ENCODE results near the gene CEMIP.

Gene CEMIP

DNA sequence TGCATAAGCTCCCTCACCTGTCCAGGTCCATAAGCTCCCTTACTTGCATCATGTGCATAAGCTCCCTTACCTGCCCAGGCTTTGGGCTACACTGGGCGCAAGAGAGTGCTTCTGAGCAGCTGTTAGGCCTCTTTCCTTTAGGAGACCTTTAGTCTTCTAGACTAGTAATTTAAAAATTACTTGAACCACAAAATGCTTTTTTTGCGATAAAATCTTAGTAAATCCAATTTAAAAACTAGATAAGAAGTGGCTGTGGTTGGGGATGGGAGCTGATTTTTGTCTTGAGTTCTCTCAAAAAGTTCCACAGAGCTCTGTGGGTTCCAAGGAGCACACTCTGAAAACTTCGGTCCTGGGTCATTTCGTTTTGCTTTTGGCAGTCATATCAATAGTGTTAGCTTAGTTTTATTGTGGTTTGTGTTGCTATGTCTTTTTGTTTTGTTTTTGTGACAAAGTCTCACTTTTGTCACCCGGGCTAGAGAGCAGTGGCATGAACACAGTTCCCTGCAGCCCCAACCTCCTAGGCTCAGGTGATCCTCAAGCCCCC is 6.7 kb downstream of the CEMIP start:
- DNase-seq, result no peak

DNA sequence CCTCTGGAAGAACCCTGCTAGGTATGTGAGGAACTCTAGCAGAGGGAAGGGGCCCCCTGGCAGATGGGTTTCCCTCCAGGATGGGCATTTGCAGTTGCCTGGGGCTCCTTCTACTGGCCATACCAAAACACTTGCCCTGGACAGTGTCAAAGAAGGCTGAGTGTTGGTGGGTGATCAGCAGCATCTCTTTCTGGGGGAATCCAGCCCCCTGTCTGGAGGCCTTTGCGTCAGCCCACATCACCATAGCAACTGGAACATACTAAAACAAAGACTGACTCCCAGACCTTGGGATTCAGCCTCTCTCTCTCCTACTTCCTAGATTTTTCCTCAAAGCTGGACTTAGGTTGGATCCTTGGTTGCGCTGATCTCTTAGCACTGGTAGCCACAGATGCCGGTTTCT is 8.1 kb downstream of the CEMIP start:
- no peak for DNase-seq

DNA sequence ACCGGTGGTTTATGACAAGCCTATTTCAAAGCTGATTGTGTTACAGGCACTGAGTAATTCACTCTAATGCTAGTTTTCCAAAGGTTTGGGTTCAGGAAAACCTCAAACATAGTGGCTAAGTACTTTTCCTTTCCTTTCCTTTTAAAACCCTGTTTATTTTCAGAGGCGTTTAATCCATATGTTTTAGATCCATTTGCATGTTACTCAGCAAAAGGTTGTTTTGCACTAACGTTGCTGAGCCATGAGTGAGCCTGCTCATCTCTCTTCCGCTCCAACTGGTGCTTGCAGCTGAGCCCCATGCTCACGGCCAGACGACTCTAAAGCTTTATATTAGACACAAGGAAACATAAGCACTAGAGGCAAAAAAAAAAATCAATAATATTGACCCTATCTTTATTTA is 9.4 kb downstream of the CEMIP start:
- DNase-seq, result no peak

DNA sequence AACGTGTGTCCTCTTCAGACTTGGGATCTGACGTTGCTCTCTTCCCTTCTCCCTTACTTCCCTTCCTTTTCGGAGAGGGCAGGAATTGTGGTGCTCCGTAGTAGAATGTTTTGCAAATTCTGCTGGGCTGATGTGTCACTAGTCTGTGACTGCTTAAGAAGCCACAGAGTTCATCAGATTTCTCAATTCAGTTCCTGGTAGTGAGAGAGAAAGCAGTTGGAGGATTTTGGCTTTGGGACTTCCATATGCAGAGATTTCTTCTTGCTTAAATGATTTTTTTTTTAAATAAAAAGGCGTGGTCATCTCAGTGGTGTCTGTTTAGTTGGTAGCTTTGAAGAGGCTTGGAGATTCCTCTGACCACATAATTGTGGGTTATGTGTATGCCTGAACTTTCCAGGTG is 10.1 kb downstream of the CEMIP start:
- no peak for DNase-seq

DNA sequence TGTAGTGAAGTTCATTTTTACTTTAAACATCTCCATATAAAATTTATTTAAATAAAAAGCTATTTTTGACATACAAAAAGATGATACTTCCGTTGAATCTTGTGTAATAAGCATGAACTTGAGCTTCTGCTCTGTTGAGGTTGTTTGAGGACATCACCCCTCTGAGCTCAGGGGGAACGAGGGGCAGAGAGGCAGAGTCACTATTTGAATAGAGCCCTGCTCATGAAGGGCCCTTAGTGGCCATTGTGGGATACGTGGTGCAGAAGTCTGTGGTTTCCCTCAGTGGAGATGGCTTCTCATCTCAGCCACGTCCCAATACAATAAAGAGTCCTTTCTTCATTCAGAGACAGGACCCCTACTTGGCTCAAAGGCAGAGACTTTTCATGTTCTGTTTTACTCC is 10.6 kb downstream of the CEMIP start:
- DNase-seq, result no peak

DNA sequence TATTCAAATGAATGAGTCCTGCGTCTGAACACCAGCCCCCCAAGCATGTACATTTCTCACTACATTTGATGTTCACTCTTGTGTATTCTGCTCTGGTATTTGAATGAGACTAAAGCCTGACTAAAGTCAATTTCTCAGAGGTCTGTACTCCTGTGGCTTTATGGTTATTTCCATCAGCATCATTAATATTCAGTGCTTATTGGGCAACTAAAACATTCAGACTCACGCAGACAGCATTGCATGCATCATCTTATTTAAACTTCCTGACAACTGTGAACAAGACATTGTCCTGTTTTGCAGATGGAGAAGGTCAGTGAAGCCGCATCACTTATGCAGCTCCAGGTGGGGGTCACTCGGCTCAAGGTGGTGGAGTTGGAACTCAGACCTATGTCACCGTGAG is 11.1 kb downstream of the CEMIP start:
- no peak for DNase-seq

DNA sequence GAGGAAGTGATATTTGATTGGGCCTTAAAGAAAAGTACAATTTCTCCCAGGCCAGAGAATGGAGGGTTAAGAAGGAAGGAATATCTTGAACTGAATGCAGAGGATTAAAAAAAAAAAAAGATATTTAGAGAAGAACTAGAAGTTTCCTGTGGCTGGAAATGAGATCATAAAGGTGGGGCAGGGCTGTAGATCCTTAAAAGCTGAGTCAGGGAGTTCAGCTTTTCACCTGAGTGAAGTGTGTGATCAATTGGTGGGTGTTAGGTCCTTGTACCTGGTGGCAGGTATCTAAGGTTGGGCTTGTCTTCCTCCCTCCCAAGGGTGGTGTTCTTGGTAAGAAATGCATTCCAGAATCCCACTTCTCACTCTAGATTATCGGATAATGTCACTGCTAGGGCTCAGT is 11.8 kb downstream of the CEMIP start:
- no peak for DNase-seq

DNA sequence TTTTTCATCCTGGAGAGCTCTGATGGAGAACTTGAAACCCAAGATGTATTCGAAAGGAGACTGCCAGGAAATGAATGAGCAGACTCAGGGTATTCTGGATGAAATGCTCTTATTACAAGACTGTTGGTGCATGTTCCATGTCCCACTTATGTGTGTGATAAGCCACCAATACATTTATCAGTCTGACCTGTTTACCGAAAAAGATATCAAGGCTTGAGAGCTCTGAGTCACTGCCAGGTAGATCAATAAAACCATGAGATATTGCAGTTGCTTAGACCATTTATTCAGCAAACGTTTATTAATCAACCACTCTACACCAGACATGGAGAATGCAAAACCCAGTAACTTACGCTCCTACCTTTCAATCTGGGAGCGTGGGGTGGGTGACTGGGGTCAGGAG is 17.2 kb downstream of the CEMIP start:
- DNase-seq, result no peak

GRCh38 chr15:80798911-80799310 is 19.7 kb downstream of the CEMIP start:
- DNase-seq, result no peak

GRCh38 chr15:80800067-80800466 is 20.9 kb downstream of the CEMIP start:
- DNase-seq, result no peak

DNA sequence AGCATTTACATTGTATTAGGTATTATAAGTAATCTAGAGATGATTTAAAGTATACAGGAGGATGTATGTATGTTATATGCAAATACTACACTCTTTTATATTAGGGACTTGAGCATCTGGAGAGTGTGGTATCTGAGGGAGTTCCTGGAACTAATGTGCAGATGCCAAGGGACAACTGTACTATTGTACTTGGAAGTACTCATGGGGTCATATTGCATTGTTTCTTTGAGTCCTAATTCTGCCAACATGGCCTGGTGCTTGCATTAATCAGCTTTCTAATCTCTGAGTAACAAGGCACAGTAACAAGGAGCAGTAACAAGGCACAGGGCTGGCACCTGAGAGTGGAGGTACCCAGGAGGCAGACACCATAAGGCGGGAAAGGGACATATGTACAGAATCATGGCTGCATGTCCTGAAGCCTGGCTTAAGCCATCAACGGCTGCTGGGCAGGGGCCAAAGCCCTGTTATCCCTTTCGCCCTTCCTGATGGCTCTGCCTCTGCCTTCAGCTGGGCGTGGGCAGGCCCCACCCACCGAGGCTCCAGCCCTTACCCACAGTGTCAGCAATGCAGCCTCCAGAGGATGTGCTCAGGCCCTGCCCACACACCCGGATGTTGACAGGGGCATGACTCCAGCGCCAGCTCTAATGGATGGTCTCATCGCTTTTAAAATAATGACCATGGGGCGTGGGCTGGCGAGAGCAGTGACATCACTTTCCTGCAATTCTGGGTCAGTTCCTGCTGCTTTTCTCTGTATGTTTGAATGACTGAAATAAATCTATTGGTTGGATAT is 22.9 kb downstream of the CEMIP start:
- no peak for DNase-seq

DNA sequence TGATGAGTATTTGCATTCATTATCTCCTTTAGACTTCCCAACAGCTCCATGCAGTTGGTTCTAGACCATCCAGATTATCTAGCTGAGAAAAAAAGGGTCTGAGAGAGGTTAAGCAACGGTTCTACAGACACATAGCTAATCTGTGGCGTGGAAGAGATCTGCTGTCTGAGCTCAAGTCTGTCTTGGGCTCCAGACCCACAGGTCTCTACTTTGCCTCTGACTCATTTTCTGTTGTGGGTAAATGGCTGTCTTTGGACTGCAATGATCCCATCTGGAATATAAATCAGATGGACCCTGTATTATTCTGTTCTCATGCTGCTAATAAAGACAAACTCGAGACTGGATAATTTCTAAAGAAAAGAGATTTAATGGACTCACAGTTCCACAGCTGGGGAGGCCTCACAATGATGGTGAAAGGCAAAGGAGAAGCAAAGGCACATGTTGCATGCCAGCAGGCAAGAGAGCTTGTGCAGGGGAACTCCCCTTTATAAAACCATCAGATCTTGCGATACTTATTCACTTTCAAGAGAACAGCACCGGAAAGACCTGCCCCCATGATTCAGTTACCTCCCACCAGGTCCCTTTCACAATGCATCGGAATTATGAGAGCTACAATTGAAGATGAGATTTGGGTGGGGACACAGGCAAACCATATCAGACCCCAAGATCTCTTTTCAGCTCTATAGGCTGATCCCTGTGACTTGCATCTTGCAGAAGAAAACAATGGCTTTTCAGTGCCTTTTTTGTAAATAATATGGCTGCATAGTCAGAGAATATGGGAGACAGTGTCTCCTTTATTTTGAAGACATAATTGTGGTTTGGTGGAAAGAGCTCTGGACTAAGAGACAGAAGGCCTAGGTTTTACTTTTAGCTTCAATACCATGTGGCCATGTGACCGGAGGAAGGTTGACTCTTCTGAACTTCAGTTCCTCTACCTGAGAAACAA is 24.7 kb downstream of the CEMIP start:
- peak; percentile 77 for DNase-seq

DNA sequence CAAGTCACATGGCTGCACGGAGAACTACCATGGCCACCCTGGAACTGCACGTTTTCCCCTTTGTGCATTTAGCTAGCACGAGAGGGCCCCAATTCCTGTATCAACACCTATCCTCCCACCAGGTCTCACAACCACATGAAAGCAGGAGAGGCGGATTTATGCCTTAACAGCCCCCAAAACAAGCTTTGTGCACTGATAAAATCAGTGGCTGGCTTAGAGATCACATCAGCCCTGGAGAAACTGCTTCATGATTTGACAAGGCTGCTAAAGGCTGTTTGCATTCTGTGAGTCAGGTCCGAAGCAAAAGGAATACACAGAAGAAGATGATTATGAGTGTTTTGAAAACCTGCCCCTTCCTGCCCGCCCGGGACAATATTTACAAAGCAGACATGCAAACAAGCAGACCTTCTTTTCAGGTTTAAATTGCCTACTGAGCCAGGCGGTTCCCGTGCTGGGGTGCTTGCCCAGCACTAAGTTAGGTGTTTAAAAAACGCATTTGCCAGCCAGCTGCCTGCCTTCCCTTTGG is 25.9 kb downstream of the CEMIP start:
- peak; percentile 67 for DNase-seq

DNA sequence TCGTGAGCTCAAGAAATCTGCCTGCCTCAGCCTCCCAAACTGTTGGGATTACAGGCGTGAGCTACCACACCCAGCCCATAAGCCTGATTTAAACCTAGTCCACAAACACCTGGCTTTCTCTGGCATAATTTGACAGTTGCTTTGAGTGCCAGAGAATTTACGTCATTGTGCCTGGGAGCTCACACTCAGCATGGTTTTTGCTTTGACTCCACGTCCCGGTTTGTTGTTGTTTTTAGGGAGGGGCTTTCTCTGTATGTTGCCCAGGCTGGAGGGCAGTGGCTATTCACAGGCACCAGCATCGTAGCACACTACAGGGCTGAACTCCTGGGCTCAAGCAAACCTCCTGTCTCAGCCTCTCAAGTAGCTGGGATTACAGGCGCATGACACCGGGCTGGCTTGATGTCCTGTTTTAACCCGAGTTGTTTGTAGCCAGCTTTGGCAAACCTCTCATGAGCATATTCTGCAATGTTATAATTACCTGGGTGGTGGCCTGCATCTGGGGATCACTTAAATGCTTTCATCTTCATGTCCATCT is 32.7 kb downstream of the CEMIP start:
- no peak for DNase-seq

GRCh38 chr15:80815106-80815505 is 35.9 kb downstream of the CEMIP start:
- no peak for DNase-seq

DNA sequence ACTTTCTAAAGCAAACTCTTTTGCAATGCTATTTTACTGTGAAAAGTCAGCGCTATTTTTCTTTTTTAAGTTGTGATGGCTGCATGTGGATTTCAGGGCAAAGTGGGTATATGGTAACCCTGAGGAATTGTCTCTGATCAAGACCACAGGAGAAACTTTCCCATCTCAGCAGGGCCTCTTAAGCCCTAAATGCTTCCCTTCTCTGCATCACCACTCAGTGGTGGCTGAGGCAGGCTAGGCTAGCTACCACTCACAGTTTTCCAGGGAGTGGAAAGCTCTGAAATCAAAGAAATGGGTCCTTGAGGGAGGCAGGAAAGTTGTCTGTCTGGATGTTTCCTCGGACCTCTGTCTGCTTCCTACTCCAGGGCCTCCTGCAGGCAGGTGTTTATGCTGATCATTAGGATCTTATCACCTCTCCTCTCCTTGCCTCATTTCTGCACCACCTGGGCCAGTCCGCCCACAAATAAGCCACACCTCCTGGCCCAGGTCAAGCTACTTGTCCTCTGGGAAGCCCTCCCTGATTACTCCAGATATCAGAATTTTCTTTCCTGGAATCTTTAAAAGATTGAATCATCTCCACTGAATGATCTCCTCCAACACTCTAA is 37.0 kb downstream of the CEMIP start:
- DNase-seq, result no peak

DNA sequence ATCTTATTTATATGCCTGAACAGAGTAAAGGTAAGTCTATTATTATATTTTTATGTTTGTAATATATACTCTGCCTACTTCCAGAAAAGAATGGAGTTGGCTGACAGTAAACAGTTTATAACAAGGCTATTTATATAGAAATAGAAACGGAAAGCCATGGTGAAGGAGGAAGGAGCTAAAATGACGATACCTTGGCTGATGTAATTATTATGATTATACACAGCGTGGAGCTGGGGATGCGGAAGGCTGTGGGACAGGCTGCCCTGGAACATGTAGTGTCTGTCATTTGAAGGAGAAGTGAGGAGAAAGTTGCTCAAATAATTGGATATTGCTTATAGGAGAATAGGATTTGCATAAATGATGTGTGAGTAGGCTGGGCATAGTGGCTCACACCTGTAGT is 37.8 kb downstream of the CEMIP start:
- no peak for DNase-seq

GRCh38 chr15:80817901-80818300 is 38.7 kb downstream of the CEMIP start:
- no peak for DNase-seq

GRCh38 chr15:80819001-80819400 is 39.8 kb downstream of the CEMIP start:
- DNase-seq, result no peak

DNA sequence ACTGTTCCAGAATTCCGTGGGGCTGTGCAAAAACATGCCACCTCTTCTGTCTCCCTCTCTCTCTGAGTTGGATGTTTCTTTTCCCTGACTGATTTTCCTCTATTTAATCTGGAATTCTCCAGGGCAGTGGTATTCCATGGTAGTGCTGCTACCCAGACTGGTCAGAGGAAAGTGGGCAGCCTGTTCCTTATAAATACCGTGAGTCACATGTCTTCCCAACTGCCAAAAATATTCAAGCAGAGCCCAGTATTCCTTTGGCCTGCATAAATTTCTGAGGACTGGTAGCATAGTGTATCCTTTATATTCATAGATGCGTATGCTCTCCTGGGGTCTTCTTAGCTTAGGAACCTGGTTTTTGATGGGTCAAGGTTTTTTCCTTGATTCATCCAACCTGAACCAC is 40.9 kb downstream of the CEMIP start:
- no peak for DNase-seq

DNA sequence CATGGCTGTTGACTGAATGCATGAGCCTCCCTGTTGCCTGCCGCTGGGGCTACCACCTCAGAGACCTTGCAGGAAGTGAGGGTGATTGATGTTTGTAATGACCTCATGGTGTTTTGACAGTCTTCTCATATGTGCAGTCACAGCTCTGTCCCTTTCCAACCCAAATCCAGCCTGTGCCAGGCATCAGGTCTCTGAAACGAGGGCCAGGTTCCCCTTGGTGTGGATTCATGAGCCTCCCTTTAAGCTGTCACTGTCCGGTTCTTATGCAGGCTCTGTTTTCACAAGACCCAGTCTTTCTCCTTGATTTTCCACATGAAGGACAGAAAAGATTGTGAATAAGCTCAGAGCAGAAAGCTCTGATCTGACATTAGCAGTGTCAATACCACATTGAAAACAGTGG is 43.1 kb downstream of the CEMIP start:
- DNase-seq, result no peak

- no peak for DNase-seq
Measured at GRCh38 chr15:80822676-80823075, 43.5 kb downstream of the CEMIP start.

DNA sequence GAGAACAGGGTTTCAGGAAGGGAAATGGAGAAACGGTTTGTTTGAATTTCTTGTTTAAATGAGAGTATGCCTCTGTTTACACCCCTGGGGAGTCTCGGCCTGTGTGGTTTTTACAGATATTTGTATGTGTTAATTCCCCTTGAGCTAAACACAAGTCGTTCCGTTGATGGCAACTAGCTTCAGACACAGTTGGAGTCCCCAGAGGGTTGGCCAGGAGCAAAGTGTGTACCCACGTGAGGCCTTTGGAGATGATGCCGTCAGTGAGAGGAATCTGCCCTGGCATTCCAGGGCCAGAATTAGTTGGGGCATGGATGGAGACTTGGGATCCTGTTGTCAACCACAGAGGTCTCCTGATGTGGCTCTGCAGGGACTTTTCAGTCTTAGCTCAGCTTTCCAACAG is 44.0 kb downstream of the CEMIP start:
- DNase-seq, result no peak
